Smooth muscle cell (in vitro differentiated cells): Measurements from ENCODE around the gene ISG20. TPM values are rescaled to one million over a fixed set of nuclear protein-coding genes. Genes with fewer than 3 reads are reported as not detected.
"Not testable (repeated sequence)": the region's sequence is repeated elsewhere in the genome, so short reads cannot be mapped to it uniquely, and the experiment has no call there.

Experiments
- DNase-seq: peaks from one replicate; lab custom pipeline; 2025; ENCODE audit not compliant: unreplicated experiment; lab: John Stamatoyannopoulos, UW
- H2AFZ ChIP-seq: fragments of 200-600 bp; sonication (generic); 2 replicates; pipeline ENCODE4 v1.6.0; 2016; ENCODE audit warnings: antibody characterized with exemption, low read depth, mild to moderate bottlenecking
- H3F3A ChIP-seq: fragments of 200-600 bp; sonication (generic); 2 replicates; pipeline ENCODE4 v1.6.0; 2017; ENCODE audit warnings: antibody characterized with exemption, low read depth
- H3K27ac ChIP-seq: fragments of 200-600 bp; sonication (generic); 2 replicates; pipeline ENCODE4 v1.5.1; 2016; ENCODE audit warnings: low read depth, mild to moderate bottlenecking
- H3K27me3 ChIP-seq: fragments of 200-600 bp; sonication (generic); 2 replicates; pipeline ENCODE4 v1.6.1; 2016; ENCODE audit warnings: low read depth, mild to moderate bottlenecking
- H3K36me3 ChIP-seq: fragments of 200-600 bp; sonication (generic); 2 replicates; pipeline ENCODE4 v1.5.1; 2016; ENCODE audit warnings: low read depth
- H3K4me1 ChIP-seq: fragments of 200-600 bp; sonication (generic); 2 replicates; pipeline ENCODE4 v1.5.1; 2016; ENCODE audit warnings: low read depth
- H3K4me2 ChIP-seq: fragments of 200-600 bp; sonication (generic); 2 replicates; pipeline ENCODE4 v1.6.0; 2016; ENCODE audit warnings: mild to moderate bottlenecking
- H3K4me3 ChIP-seq: fragments of 200-600 bp; sonication (generic); 2 replicates; pipeline ENCODE4 v1.5.1; 2016; ENCODE audit warnings: mild to moderate bottlenecking
- H3K79me2 ChIP-seq: fragments of 200-600 bp; sonication (generic); 2 replicates; pipeline ENCODE4 v1.6.0; 2016; ENCODE audit warnings: low read depth, mild to moderate bottlenecking
- H3K9ac ChIP-seq: fragments of 200-600 bp; sonication (generic); 2 replicates; pipeline ENCODE4 v1.6.0; 2016; ENCODE audit warnings: low read depth
- H3K9me3 ChIP-seq: fragments of 200-600 bp; sonication (generic); replicated peaks from 2 replicates; pipeline ENCODE4 v1.5.1; 2016; ENCODE audit warnings: low read depth
- H4K20me1 ChIP-seq: fragments of 200-600 bp; sonication (generic); 2 replicates; pipeline ENCODE4 v1.6.0; 2016; ENCODE audit warnings: low read depth
- CTCF ChIP-seq: fragments of 200-600 bp; sonication (generic); IDR thresholded peaks from 2 replicates; pipeline ENCODE4 v1.5.1; 2017; ENCODE audit warnings: borderline replicate concordance, mild to moderate bottlenecking, antibody characterized with exemption; ENCODE audit not compliant: insufficient read depth, poor library complexity, severe bottlenecking
- WGBS: methylation state at CpG from one replicate; pipeline ENCODE4 v1.1.7; 2016; ENCODE audit warnings: low lambda C conversion rate; 5-methylcytosine and 5-hydroxymethylcytosine counted together
- polyA plus RNA-seq: library from polyadenylated mRNA; unstranded; fragments of >200 nt; fragmentation: Nextera tagmentation; extraction: Ambion mirVana; gene quantifications from 2 replicates; pipeline ENCODE4 v1.2.1, GENCODE V29; 2016
- total RNA-seq: library from RNA; depleted of rRNA; stranded (reverse); fragments of >200 nt; gene quantifications from 2 replicates; pipeline ENCODE4 v1.2.3, GENCODE V29; 2014

ISG20 gene
- total and polyA plus RNA-seq, 2 experiments from 2014 or later = 0.81 to 1.1 TPM

GRCh38 chr15:88630141-88630721, 8.6 kb upstream of the ISG20 start:
- Histone ChIP-seq H3K9me3 (no peaks in the 10 kb centered on the region), H2AFZ (no peak overlapping the region), H3K27me3 (no peaks in the 10 kb centered on the region), H3K4me2 (no peak overlapping the region), H3K27ac (no peak overlapping the region), H3K36me3 (peaks cover 6% of the 10 kb centered on the region), H3K4me3 (no peak overlapping the region), H3K4me1 (no peaks in the 10 kb centered on the region), H4K20me1 (peaks cover 92% of the 10 kb centered on the region), H3K79me2 (peaks cover 42% of the 10 kb centered on the region), H3F3A (no peaks in the 10 kb centered on the region), H3K9ac (no peak overlapping the region)
- DNase-seq = no peak
- TF ChIP-seq CTCF = no peak
- 90% methylated on average over 6 of the region's 9 CpGs for WGBS

GRCh38 chr15:88630798-88631463, 7.9 kb upstream of the ISG20 start:
- no peak for DNase-seq
- Histone ChIP-seq H3K79me2 (peaks cover 35% of the 10 kb centered on the region), H3K36me3 (peaks cover 6% of the 10 kb centered on the region), H3K9me3 (no peaks in the 10 kb centered on the region), H3K9ac (no peak overlapping the region), H4K20me1 (peaks cover 89% of the 10 kb centered on the region), H3K4me1 (no peaks in the 10 kb centered on the region), H3K27me3 (no peaks in the 10 kb centered on the region), H3K27ac (no peak overlapping the region), H3K4me2 (no peak overlapping the region), H3F3A (peaks cover 2% of the 10 kb centered on the region), H3K4me3 (no peak overlapping the region), H2AFZ (no peak overlapping the region)
- TF ChIP-seq CTCF = no peak
- WGBS = 95% methylated on average over 7 of the region's 7 CpGs

- Histone ChIP-seq H3F3A (peaks cover 8% of the 10 kb centered on the region), H3K79me2 (peaks cover 30% of the 10 kb centered on the region), H4K20me1 (peaks cover 82% of the 10 kb centered on the region), H3K4me2 (no peak overlapping the region), H3K27ac (no peak overlapping the region), H3K4me3 (no peak overlapping the region), H3K9me3 (no peaks in the 10 kb centered on the region), H3K9ac (no peak overlapping the region), H3K4me1 (no peaks in the 10 kb centered on the region), H3K36me3 (peaks cover 6% of the 10 kb centered on the region), H3K27me3 (no peaks in the 10 kb centered on the region), H2AFZ (no peak overlapping the region)
- TF ChIP-seq CTCF = no peak
- no peak for DNase-seq
- 97% methylated on average over 12 of the region's 12 CpGs for WGBS
These were observed 7.3 kb upstream of the ISG20 start for GRCh38 chr15:88631464-88632028.

GRCh38 chr15:88632797-88633196, 6.0 kb upstream of the ISG20 start:
- not testable (repeated sequence) for H3K4me1 ChIP-seq, H3K27ac ChIP-seq, H3K4me2 ChIP-seq, H3K36me3 ChIP-seq, DNase-seq, H3K9me3 ChIP-seq, H3K27me3 ChIP-seq, H3K9ac ChIP-seq, H3K4me3 ChIP-seq, H2AFZ ChIP-seq
- Histone ChIP-seq H3F3A (peaks cover 13% of the 10 kb centered on the region), H3K79me2 (peaks cover 17% of the 10 kb centered on the region), H4K20me1 (peaks cover 70% of the 10 kb centered on the region)
- WGBS = 91% methylated on average over 7 of the region's 7 CpGs
